ENCODE data around the gene ANGPT4.

ANGPT4 gene

GRCh38 chr20:869606-870005, 46.5 kb downstream of the ANGPT4 start:
- TF ChIP-seq CTCF (IDR thresholded peaks at IDR 0.05; ENCODE audit: poor library complexity, severe bottlenecking) = no peak
- Histone ChIP-seq H3K4me3 (ENCODE audit: severe bottlenecking) (no peak overlapping the region), H3K27me3 (ENCODE audit: insufficient read depth, poor library complexity, severe bottlenecking) (no peaks in the 10 kb centered on the region), H3K4me1 (ENCODE audit: insufficient read depth, poor library complexity, severe bottlenecking) (no peaks in the 10 kb centered on the region), H3K9me3 (ENCODE audit: severe bottlenecking) (no peaks in the 10 kb centered on the region), H3K36me3 (ENCODE audit: low read depth) (no peaks in the 10 kb centered on the region), H3K27ac (ENCODE audit: poor library complexity, severe bottlenecking) (no peak overlapping the region)
- ATAC-seq (ENCODE audit: low read depth) (no peak), DNase-seq (ENCODE audit: low spot score) (no peak)

GRCh38 chr20:868279-868678, 47.9 kb downstream of the ANGPT4 start:
- TF ChIP-seq CTCF (IDR thresholded peaks at IDR 0.05; ENCODE audit: poor library complexity, severe bottlenecking) = no peak
- no peak overlapping the region for H3K4me3 ChIP-seq (ENCODE audit: severe bottlenecking)
- no peaks in the 10 kb centered on the region for H3K4me1 ChIP-seq (ENCODE audit: insufficient read depth, poor library complexity, severe bottlenecking)

GRCh38 chr20:865440-865839, 50.7 kb downstream of the ANGPT4 start:
- Histone ChIP-seq H3K4me3 (ENCODE audit: severe bottlenecking) (no peak overlapping the region), H3K9me3 (ENCODE audit: severe bottlenecking) (no peaks in the 10 kb centered on the region), H3K4me1 (ENCODE audit: insufficient read depth, poor library complexity, severe bottlenecking) (peaks cover 10% of the 10 kb centered on the region), H3K27ac (ENCODE audit: poor library complexity, severe bottlenecking) (no peak overlapping the region), H3K36me3 (ENCODE audit: low read depth) (no peaks in the 10 kb centered on the region), H3K27me3 (ENCODE audit: insufficient read depth, poor library complexity, severe bottlenecking) (no peaks in the 10 kb centered on the region)
- ATAC-seq (ENCODE audit: low read depth) (no peak), DNase-seq (ENCODE audit: low spot score) (no peak)
- no peak for TF ChIP-seq CTCF (IDR thresholded peaks at IDR 0.05; ENCODE audit: poor library complexity, severe bottlenecking)

More at GRCh38 chr20:868279-868678, 47.9 kb downstream of the ANGPT4 start:
- H3K27ac ChIP-seq (ENCODE audit: poor library complexity, severe bottlenecking) = no peak overlapping the region
- ATAC-seq (ENCODE audit: low read depth) = no peak
- H3K27me3 ChIP-seq (ENCODE audit: insufficient read depth, poor library complexity, severe bottlenecking) = no peaks in the 10 kb centered on the region
- DNase-seq (ENCODE audit: low spot score) = no peak
- H3K36me3 ChIP-seq (ENCODE audit: low read depth) = no peaks in the 10 kb centered on the region
- no peaks in the 10 kb centered on the region for H3K9me3 ChIP-seq (ENCODE audit: severe bottlenecking)

GRCh38 chr20:860891-861290, 55.2 kb downstream of the ANGPT4 start:
- H3K4me1 ChIP-seq (ENCODE audit: insufficient read depth, poor library complexity, severe bottlenecking) = peaks cover 43% of the 10 kb centered on the region
- no peaks in the 10 kb centered on the region for H3K27me3 ChIP-seq (ENCODE audit: insufficient read depth, poor library complexity, severe bottlenecking)
- H3K27ac ChIP-seq (ENCODE audit: poor library complexity, severe bottlenecking) = peak overlapping the region; percentile 93
- no peaks in the 10 kb centered on the region for H3K36me3 ChIP-seq (ENCODE audit: low read depth)
- H3K4me3 ChIP-seq (ENCODE audit: severe bottlenecking) = no peak overlapping the region
- DNase-seq (ENCODE audit: low spot score) (no peak), ATAC-seq (ENCODE audit: low read depth) (no peak)
- TF ChIP-seq CTCF (IDR thresholded peaks at IDR 0.05; ENCODE audit: poor library complexity, severe bottlenecking) = no peak
- H3K9me3 ChIP-seq (ENCODE audit: severe bottlenecking) = no peaks in the 10 kb centered on the region

- TF ChIP-seq CTCF (IDR thresholded peaks at IDR 0.05; ENCODE audit: poor library complexity, severe bottlenecking) = peak; percentile 29
- no peaks in the 10 kb centered on the region for H3K27me3 ChIP-seq (ENCODE audit: insufficient read depth, poor library complexity, severe bottlenecking)
- peak; percentile 46 for ATAC-seq (ENCODE audit: low read depth)
Observed at GRCh38 chr20:859751-860231, 56.3 kb downstream of the ANGPT4 start.

More at GRCh38 chr20:859751-860231, 56.3 kb downstream of the ANGPT4 start:
- Histone ChIP-seq H3K9me3 (ENCODE audit: severe bottlenecking) (no peaks in the 10 kb centered on the region), H3K4me3 (ENCODE audit: severe bottlenecking) (no peak overlapping the region), H3K27ac (ENCODE audit: poor library complexity, severe bottlenecking) (peak overlapping the region; percentile 93), H3K36me3 (ENCODE audit: low read depth) (no peaks in the 10 kb centered on the region), H3K4me1 (ENCODE audit: insufficient read depth, poor library complexity, severe bottlenecking) (peaks cover 54% of the 10 kb centered on the region)
- DNase-seq (ENCODE audit: low spot score) = peak; percentile 58
